Ovary (tissue), 9 donors: ENCODE data around the gene DPP9. TPM values are rescaled to one million over a fixed set of nuclear protein-coding genes. Genes with fewer than 3 reads are reported as not detected.
A peak's percentile ranks its signal among the peaks of the same experiment; 100 is the strongest.

Source experiments
- DNase-seq, 5 donors: peaks; one replicate each; pipeline ENCODE4 v3.0.0-alpha.2; 2019 to 2020
- H3K27ac ChIP-seq, 2 donors: fragments of 200-600 bp; one replicate each; pipeline versions ENCODE4 v1.5.1 to v1.8.0; 2019 to 2022
- H3K27me3 ChIP-seq: fragments of 200-600 bp; one replicate; pipeline ENCODE4 v1.8.0; 2022
- H3K36me3 ChIP-seq: fragments of 200-600 bp; sonication (generic); one replicate; pipeline ENCODE4 v1.5.1; 2019
- H3K4me1 ChIP-seq: one replicate; pipeline ENCODE4 v1.8.1; 2013; ENCODE audit warnings: mild to moderate bottlenecking, moderate library complexity; ENCODE audit not compliant: insufficient read depth
- H3K4me3 ChIP-seq: fragments of 200-600 bp; sonication (generic); one replicate; pipeline ENCODE4 v1.5.1; 2017
- H3K9me3 ChIP-seq, 2 donors: fragments of 200-600 bp in 1 of 2; sonication (generic) in 1 of 2; one replicate each; pipeline versions ENCODE4 v1.5.1 to v1.8.1; 2013 to 2019; ENCODE audit warnings: mild to moderate bottlenecking in 1 of 2, moderate library complexity in 1 of 2
- EP300 ChIP-seq: sonication (generic); formaldehyde crosslinking; IDR thresholded peaks from one replicate; pipeline ENCODE4 v1.6.1; 2017; ENCODE audit warnings: antibody characterized with exemption
- POLR2A ChIP-seq: fragments of 450-650 bp; IDR thresholded peaks from one replicate; pipeline ENCODE4 v1.6.1; 2017; ENCODE audit warnings: antibody characterized with exemption, mild to moderate bottlenecking, moderate library complexity
- WGBS, 3 donors: extraction: QIAGEN DNeasy Blood & Tissue Kit in 1 of 3; methylation state at CpG; one replicate each; pipeline versions ENCODE4 v1.1.5 to v1.1.7; 2013 to 2017; 5-methylcytosine and 5-hydroxymethylcytosine counted together
- intact Hi-C, 4 donors: fragments of 100-400 bp; cut with DNase I; formaldehyde crosslinking; loops; one replicate each; pipeline versions ENCODE4 v1.11.0 to v1.15.1; 2022 to 2023
- polyA plus RNA-seq, 2 donors: library from polyadenylated mRNA; stranded (reverse); fragments of 200-250 nt in 1 of 2; fragments of 350-450 nt in 1 of 2; fragmentation: Illumina TruSeq in 1 of 2; extraction: RNeasy Lipid Tissue Mini Kit (QIAGEN cat#74804) in 1 of 2; gene quantifications; one replicate each; pipeline ENCODE4 v1.2.3, GENCODE V29; 2013 to 2014
- total RNA-seq, 7 donors: library from RNA; depleted of rRNA in 2 of 7; stranded (reverse); fragments of >200 nt in 2 of 7; fragmentation: NEBNext Ultra II Directional in 3 of 7; extraction: Animal tissue kit (Norgen Biotek cat#: 25700) in 3 of 7; gene quantifications; one replicate each; pipeline versions ENCODE4 v1.1.0 to v1.2.4, GENCODE V29; 2016 to 2023
- TF ChIP-seq, protein P1 (sequence below), 3 donors: fragments of 450-650 bp in 2 of 3; fragments of 200-600 bp in 1 of 3; IDR thresholded peaks; one replicate each; pipeline versions ENCODE4 v1.5.1 to v1.8.0; 2016 to 2022; ENCODE audit warnings: antibody characterized with exemption in 3 of 3, mild to moderate bottlenecking in 1 of 3
- donor health status: DM: no; HTN: no; CAD: no; lungs with moderate emphysema.
- donor health status: DM: no; HTN: no; CAD: no.
- donor health status: Bipolar disorder and iron deficiency.
- donor health status: DM: yes; HTN: yes; CAD: no.
- donor health status: DM: no; HTN: no; CAD: no.
- donor health status: DM: yes; HTN: yes; CAD: no.

DPP9 gene
- total and polyA plus RNA-seq, 9 donors: 14.4 to 69.5 (median 40.1) TPM

DNA sequence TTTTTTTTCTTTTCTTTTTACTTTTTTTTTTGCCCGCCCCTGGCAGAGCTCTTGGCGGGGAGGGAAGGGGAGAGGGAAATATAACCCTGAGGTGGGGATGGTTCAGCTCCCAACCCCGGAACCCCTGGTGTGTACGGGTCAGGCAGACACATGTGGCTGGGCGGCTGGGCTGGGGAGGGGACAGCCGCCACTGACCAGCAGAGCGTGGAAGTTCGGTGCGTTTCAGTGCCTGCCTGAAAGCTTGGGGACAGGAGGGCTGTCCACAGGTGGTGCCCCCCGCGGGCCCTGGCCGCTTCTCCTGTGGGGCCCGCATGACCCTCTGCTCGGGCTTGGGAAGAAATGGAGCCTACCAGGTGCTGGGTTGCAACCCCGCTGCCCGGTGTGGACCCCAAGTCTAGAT is 48.3 kb downstream of the DPP9 start:
- intact Hi-C loops: no loop called here
- DNase-seq: no peak
- Histone ChIP-seq H3K9me3 (no peaks in the 10 kb centered on the region), H3K4me1 (no peaks in the 10 kb centered on the region), H3K36me3 (no peaks in the 10 kb centered on the region), H3K27ac (no peak overlapping the region), H3K4me3 (no peak overlapping the region), H3K27me3 (no peaks in the 10 kb centered on the region)
- TF ChIP-seq POLR2A (no peak), EP300 (no peak)
- TF ChIP-seq, protein P1, sequence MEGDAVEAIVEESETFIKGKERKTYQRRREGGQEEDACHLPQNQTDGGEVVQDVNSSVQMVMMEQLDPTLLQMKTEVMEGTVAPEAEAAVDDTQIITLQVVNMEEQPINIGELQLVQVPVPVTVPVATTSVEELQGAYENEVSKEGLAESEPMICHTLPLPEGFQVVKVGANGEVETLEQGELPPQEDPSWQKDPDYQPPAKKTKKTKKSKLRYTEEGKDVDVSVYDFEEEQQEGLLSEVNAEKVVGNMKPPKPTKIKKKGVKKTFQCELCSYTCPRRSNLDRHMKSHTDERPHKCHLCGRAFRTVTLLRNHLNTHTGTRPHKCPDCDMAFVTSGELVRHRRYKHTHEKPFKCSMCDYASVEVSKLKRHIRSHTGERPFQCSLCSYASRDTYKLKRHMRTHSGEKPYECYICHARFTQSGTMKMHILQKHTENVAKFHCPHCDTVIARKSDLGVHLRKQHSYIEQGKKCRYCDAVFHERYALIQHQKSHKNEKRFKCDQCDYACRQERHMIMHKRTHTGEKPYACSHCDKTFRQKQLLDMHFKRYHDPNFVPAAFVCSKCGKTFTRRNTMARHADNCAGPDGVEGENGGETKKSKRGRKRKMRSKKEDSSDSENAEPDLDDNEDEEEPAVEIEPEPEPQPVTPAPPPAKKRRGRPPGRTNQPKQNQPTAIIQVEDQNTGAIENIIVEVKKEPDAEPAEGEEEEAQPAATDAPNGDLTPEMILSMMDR (IDR thresholded peaks at IDR 0.05): no peak
- WGBS, 3 donors: 89 to 92% (median 90%) methylated on average over 16 of the region's 16 CpGs

DNA sequence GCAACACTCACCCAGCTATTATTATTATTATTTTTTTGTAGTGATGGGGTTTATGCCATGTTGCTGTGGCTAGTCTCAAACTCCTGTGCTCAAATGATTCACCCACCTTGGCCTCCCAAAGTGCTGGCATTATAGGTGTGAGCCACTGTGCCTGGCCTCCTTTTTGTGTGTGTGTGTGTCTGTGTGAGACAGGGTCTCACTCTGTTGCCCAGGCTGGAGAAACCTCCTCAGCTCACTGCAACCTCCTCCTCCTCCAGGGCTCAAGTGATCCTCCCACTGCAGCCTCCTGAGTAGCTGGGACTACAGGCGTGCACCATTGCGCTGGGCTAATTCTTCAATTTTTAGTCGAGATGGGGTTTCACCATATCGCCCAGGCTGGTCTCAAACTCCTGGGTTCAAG is 49.9 kb downstream of the DPP9 start:
- H3K27ac ChIP-seq: no peak overlapping the region
- WGBS, 3 donors: 88 to 95% (median 92%) methylated on average over 4 of the region's 4 CpGs
- intact Hi-C loops: no loop called here

DNA sequence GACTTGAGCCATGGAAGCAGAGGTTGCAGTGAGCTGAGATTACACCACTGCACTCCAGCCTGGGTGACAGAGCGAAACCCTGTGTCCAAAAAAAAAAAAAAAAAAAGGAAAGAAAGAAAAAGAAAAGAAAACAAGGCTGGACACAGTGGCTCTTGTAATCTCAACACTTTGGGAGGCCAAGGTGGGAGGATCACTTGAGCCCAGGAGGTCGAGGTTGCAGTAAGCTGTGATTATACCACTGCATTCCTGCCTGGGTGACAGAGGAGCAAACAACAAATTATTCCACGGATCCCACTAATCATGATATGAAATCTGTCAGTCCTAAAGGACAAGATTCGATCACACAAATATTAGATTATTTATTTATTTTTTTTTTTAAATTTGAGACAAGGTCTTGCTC is 50.4 kb downstream of the DPP9 start:
- no peaks in the 10 kb centered on the region for H3K36me3 ChIP-seq
- no peak for DNase-seq
- intact Hi-C loops: no loop called here
- no peak for TF ChIP-seq EP300
- TF ChIP-seq, protein P1 (IDR thresholded peaks at IDR 0.05): no peak
- no peak for TF ChIP-seq POLR2A
- WGBS, 3 donors: 47 to 58% (median 53%) methylated on average over 4 of the region's 4 CpGs
- no peaks in the 10 kb centered on the region for H3K27me3 ChIP-seq
- no peaks in the 10 kb centered on the region for H3K4me1 ChIP-seq
- no peaks in the 10 kb centered on the region for H3K9me3 ChIP-seq
- H3K4me3 ChIP-seq: no peak overlapping the region
- H3K27ac ChIP-seq: no peak overlapping the region

More for the DNA sequence above, 49.9 kb downstream of the DPP9 start:
- Histone ChIP-seq H3K4me3 (no peak overlapping the region), H3K27me3 (no peaks in the 10 kb centered on the region), H3K9me3 (no peaks in the 10 kb centered on the region), H3K36me3 (no peaks in the 10 kb centered on the region), H3K4me1 (no peaks in the 10 kb centered on the region)
- TF ChIP-seq POLR2A: no peak
- no peak for TF ChIP-seq EP300
- TF ChIP-seq, protein P1 (IDR thresholded peaks at IDR 0.05): no peak
- DNase-seq: no peak

DNA sequence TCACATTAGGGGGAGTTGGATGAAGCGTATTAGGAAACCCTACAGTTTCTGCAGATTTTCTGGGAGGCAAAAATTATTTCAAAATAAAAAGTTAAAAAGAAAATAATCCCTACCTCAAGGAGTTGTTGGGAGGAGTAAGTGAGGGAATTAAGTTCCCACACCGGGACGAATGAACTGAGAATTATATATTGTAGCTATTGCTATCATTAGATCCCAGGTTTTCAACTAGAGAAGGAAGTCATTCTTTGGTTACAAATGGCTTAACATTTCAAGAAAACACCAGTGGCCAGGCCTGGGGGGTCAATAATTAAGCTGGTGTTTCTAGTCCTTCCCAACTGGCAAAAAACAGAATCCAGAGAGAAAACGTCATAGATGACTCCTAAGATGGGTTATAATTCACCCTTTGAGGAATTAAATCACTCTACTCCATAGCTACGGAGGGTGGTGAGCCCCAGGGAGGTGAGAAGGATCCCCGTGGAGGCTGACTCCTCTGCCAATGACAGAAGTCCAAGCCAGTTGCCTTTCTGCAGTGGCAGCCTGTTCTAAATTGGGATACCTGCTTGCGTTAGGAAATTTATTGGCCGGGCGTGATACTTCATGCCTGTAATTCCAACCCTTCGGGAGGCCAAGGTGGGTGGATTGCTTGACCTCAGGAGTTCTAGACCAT is 52.3 kb downstream of the DPP9 start:
- Histone ChIP-seq H3K27ac (peak overlapping the region in 1 of 2 donors; percentile 39), H3K4me1 (no peaks in the 10 kb centered on the region), H3K9me3 (no peaks in the 10 kb centered on the region), H3K27me3 (no peaks in the 10 kb centered on the region), H3K4me3 (no peak overlapping the region), H3K36me3 (no peaks in the 10 kb centered on the region)
- intact Hi-C loops: no loop called here
- WGBS, 3 donors: 53 to 58% (median 55%) methylated on average over 10 of the region's 10 CpGs
- no peak for DNase-seq
- TF ChIP-seq POLR2A (no peak), EP300 (no peak)
- TF ChIP-seq, protein P1 (IDR thresholded peaks at IDR 0.05): no peak
